Endothelial cell of umbilical vein (primary cell): Measurements from ENCODE around the gene KRT71. TPM values are rescaled to one million over a fixed set of nuclear protein-coding genes. Genes with fewer than 3 reads are reported as not detected.

Source experiments
- BruUV-seq: library from RNA; stranded (reverse); fragments of 400-500 nt; replicated peaks from 2 replicates; lab custom pipeline; 2021; lab: Mats Ljungman, UMichigan
- CTCF ChIA-PET: fragments of 300-600, 350-600 bp; sonication (Branson Sonifier 250); formaldehyde crosslinking; loops from one replicate; lab custom pipeline; 2021; ENCODE audit warnings: antibody characterized with exemption, inconsistent platforms; lab: Charles Lee
- POLR2A ChIA-PET: fragments of 300-600, 350-600 bp; sonication (Branson Sonifier 250); formaldehyde crosslinking; loops from one replicate; lab custom pipeline; 2021; ENCODE audit warnings: antibody characterized with exemption, inconsistent platforms; lab: Charles Lee
- DNase-seq: peaks from one replicate; pipeline ENCODE4 v3.0.0-alpha.2; 2011; ENCODE audit warnings: low read depth, low spot score
- FAIRE-seq: peaks from 2 replicates; lab custom pipeline; 2011; peaks lifted over from hg19 to GRCh38; lab: Jason Lieb, UNC
- H2AFZ ChIP-seq: 2 replicates; pipeline ENCODE4 v1.6.0; 2012; ENCODE audit warnings: low read depth, low read length, control low read depth, inconsistent platforms
- H3K27ac ChIP-seq: 2 replicates; pipeline ENCODE4 v1.5.1; 2011; ENCODE audit warnings: low read depth, mild to moderate bottlenecking, control low read depth, low read length, moderate library complexity; ENCODE audit not compliant: insufficient read depth
- H3K27me3 ChIP-seq, 2 experiments: 2 replicates each; pipeline versions ENCODE4 v1.6.0 to v1.6.1; 2011; ENCODE audit warnings: low read length in 2 of 2, mixed read lengths in 1 of 2; ENCODE audit not compliant: control insufficient read depth in 2 of 2, insufficient read depth in 2 of 2
- H3K36me3 ChIP-seq, 2 experiments: 2 replicates in 1 of 2; 3 replicates in 1 of 2; pipeline ENCODE4 v1.5.1; 2011; ENCODE audit warnings: low read length in 2 of 2, mild to moderate bottlenecking in 1 of 2, moderate library complexity in 1 of 2; ENCODE audit not compliant: control insufficient read depth in 2 of 2, insufficient read depth in 2 of 2; ENCODE audit errors: extremely low read depth in 1 of 2
- H3K4me1 ChIP-seq: 3 replicates; pipeline ENCODE4 v1.5.1; 2011; ENCODE audit warnings: mild to moderate bottlenecking, low read length; ENCODE audit not compliant: control insufficient read depth, insufficient read depth; ENCODE audit errors: extremely low read depth
- H3K4me2 ChIP-seq: 2 replicates; pipeline ENCODE4 v1.6.1; 2011; ENCODE audit warnings: low read length, control low read depth, mixed read lengths; ENCODE audit not compliant: insufficient read depth
- H3K4me3 ChIP-seq, 3 experiments: fragments of 200-600 bp in 1 of 3; sonication (generic), shearing (Covaris generic) in 1 of 3; replicated peaks in 1 of 3; 2 replicates each; pipeline ENCODE4 v1.5.1; 2011 to 2016; ENCODE audit warnings: control low read depth in 3 of 3, low read length in 3 of 3, mild to moderate bottlenecking in 2 of 3, inconsistent platforms in 1 of 3, low read depth in 1 of 3, moderate library complexity in 1 of 3; ENCODE audit not compliant: insufficient read depth in 1 of 3
- H3K79me2 ChIP-seq: 2 replicates; pipeline ENCODE4 v1.6.0; 2012; ENCODE audit warnings: low read length, inconsistent platforms; ENCODE audit not compliant: control insufficient read depth, insufficient read depth
- H3K9ac ChIP-seq: replicated peaks from 2 replicates; pipeline ENCODE3; 2011; ENCODE audit warnings: low read length, control low read depth; ENCODE audit not compliant: insufficient read depth; ENCODE audit errors: extremely low read depth
- H3K9me1 ChIP-seq: replicated peaks from 3 replicates; pipeline ENCODE4 v1.6.0; 2011; ENCODE audit warnings: mild to moderate bottlenecking, low read length; ENCODE audit not compliant: control insufficient read depth, insufficient read depth; ENCODE audit errors: extremely low read depth
- H3K9me3 ChIP-seq: replicated peaks from 2 replicates; pipeline ENCODE4 v1.5.1; 2012; ENCODE audit warnings: low read length, inconsistent platforms; ENCODE audit not compliant: control insufficient read depth, insufficient read depth
- H4K20me1 ChIP-seq: replicated peaks from 2 replicates; pipeline ENCODE3; 2011; ENCODE audit warnings: mild to moderate bottlenecking, low read length; ENCODE audit not compliant: control insufficient read depth, insufficient read depth; ENCODE audit errors: extremely low read depth
- EZH2 ChIP-seq: IDR thresholded peaks from 2 replicates; pipeline ENCODE4 v1.6.1; 2012; ENCODE audit warnings: borderline replicate concordance, low read depth, mild to moderate bottlenecking, moderate library complexity, low read length, inconsistent platforms; ENCODE audit not compliant: severe bottlenecking
- FOS ChIP-seq: IDR thresholded peaks from 2 replicates; pipeline ENCODE4 v1.6.1; 2011; ENCODE audit warnings: mild to moderate bottlenecking, low read length, moderate library complexity, borderline replicate concordance; ENCODE audit not compliant: insufficient read depth
- GATA2 ChIP-seq: IDR thresholded peaks from 2 replicates; pipeline ENCODE4 v1.7.0; 2011; ENCODE audit warnings: low read depth, mild to moderate bottlenecking, moderate library complexity, mixed read lengths, low read length; ENCODE audit not compliant: insufficient read length, insufficient read depth
- JUN ChIP-seq: IDR thresholded peaks from 2 replicates; pipeline ENCODE4 v1.6.1; 2011; ENCODE audit warnings: borderline replicate concordance, low read depth; ENCODE audit not compliant: insufficient read length, insufficient read depth
- MYC ChIP-seq: IDR thresholded peaks from one replicate; pipeline ENCODE4 v1.6.1; 2011; ENCODE audit warnings: mild to moderate bottlenecking, low read depth, low read length
- POLR2A ChIP-seq: IDR thresholded peaks from 2 replicates; pipeline ENCODE4 v1.6.1; 2012; ENCODE audit warnings: low read depth, mild to moderate bottlenecking, control low read depth, low read length
- POLR2AphosphoS5 ChIP-seq: IDR thresholded peaks from 2 replicates; pipeline ENCODE4 v1.6.1; 2012; ENCODE audit warnings: low read depth, mild to moderate bottlenecking, control low read depth, low read length, moderate library complexity; ENCODE audit not compliant: insufficient read depth
- dilution Hi-C: fragments of 300-500 bp; cut with MboI; formaldehyde crosslinking; loops from one replicate; pipeline ENCODE4 v1.15.0; 2019; ENCODE audit warnings: low sequenced_read_pairs; ENCODE audit not compliant: extremely low pct_ligation_motif_present
- intact Hi-C: fragments of 100-400 bp; cut with micrococcal nuclease; formaldehyde crosslinking; loops from one replicate; pipeline ENCODE4 v1.10.0; 2022
- polyA plus RNA-seq, 4 experiments: library from polyadenylated mRNA; depleted of rRNA in 3 of 4; stranded (reverse) in 3 of 4; unstranded in 1 of 4; fragments of >200 nt; gene quantifications; 2 replicates each; pipeline versions ENCODE4 v1.2.1 to v1.2.3, GENCODE V29; 2011 to 2012; ENCODE audit warnings: missing spikeins in 1 of 4
- total RNA-seq: library from RNA; stranded (reverse); gene quantifications from 2 replicates; pipeline ENCODE4 v1.2.3, GENCODE V29; 2021
- TF ChIP-seq, protein P1 (sequence below): IDR thresholded peaks from 2 replicates; pipeline ENCODE4 v1.6.1; 2011; ENCODE audit not compliant: insufficient read depth, insufficient read length
- TF ChIP-seq, protein P2 (sequence below), 2 donors: IDR thresholded peaks; 1 replicate in 1 of 2; 2 replicates in 1 of 2; pipeline ENCODE4 v1.5.1; 2011; ENCODE audit warnings: low read length in 2 of 2, mild to moderate bottlenecking in 2 of 2, moderate library complexity in 2 of 2, control low read depth in 1 of 2, inconsistent platforms in 1 of 2, low read depth in 1 of 2; ENCODE audit not compliant: insufficient read depth in 1 of 2; ENCODE audit errors: extremely low read depth in 1 of 2

KRT71 gene
- total and polyA plus RNA-seq, 2 donors (not counting 3 experiments of a cell fraction or from before 2014, with no cell fraction given): not detected

DNA sequence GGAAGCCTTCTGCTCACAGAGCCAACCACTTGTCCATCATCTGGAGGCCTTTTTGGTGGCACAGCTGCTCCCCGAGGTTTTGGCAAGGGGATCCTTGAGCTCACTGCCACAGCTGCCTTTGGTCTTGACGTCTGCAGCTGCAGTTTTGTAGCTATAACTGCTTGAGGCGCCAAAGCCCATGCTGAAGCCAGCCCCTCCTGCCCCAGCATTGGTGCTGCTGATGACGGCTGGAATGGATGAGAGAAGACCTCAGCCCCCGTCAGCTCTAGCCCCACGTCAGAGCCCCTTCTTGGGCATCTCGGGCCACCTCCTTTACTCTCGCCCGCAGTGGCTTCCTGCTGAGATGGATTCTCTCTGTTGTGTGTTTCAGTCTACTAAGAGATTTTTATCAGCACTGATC is 33.0 kb upstream of the KRT71 start:
- Histone ChIP-seq H3K4me2 (no peak overlapping the region), H3K27me3 (peaks cover 0 to 2% of the 10 kb centered on the region in 2 experiments), H3K27ac (no peak overlapping the region), H3K9ac (no peak overlapping the region), H4K20me1 (no peaks in the 10 kb centered on the region), H3K9me1 (no peaks in the 10 kb centered on the region), H3K36me3 (no peaks in the 10 kb centered on the region), H3K9me3 (no peaks in the 10 kb centered on the region), H3K79me2 (no peaks in the 10 kb centered on the region), H2AFZ (no peak overlapping the region), H3K4me3 (no peak overlapping the region), H3K4me1 (no peaks in the 10 kb centered on the region)
- CTCF ChIA-PET: interaction anchor here (1.0 to 12.3 kb wide), 5 partner anchors 9 to 294 kb away, joined by 3 to 135 read pairs (median 9); no protein-coding TSS in a partner anchor
- dilution Hi-C loops: no loop called here
- POLR2A ChIA-PET: no interaction called here
- no peak for DNase-seq
- no TSS peak for BruUV-seq
- intact Hi-C loops: no loop called here
- no peak for FAIRE-seq
- no peak for TF ChIP-seq POLR2A
- TF ChIP-seq GATA2: no peak
- no peak for TF ChIP-seq EZH2
- TF ChIP-seq FOS: no peak
- TF ChIP-seq, protein P1, sequence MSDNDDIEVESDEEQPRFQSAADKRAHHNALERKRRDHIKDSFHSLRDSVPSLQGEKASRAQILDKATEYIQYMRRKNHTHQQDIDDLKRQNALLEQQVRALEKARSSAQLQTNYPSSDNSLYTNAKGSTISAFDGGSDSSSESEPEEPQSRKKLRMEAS: no peak
- no peak for TF ChIP-seq JUN
- TF ChIP-seq, protein P2, sequence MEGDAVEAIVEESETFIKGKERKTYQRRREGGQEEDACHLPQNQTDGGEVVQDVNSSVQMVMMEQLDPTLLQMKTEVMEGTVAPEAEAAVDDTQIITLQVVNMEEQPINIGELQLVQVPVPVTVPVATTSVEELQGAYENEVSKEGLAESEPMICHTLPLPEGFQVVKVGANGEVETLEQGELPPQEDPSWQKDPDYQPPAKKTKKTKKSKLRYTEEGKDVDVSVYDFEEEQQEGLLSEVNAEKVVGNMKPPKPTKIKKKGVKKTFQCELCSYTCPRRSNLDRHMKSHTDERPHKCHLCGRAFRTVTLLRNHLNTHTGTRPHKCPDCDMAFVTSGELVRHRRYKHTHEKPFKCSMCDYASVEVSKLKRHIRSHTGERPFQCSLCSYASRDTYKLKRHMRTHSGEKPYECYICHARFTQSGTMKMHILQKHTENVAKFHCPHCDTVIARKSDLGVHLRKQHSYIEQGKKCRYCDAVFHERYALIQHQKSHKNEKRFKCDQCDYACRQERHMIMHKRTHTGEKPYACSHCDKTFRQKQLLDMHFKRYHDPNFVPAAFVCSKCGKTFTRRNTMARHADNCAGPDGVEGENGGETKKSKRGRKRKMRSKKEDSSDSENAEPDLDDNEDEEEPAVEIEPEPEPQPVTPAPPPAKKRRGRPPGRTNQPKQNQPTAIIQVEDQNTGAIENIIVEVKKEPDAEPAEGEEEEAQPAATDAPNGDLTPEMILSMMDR (IDR thresholded peaks at IDR 0.05; ENCODE audit: extremely low read depth in 1 of 2, insufficient read depth in 1 of 2, low read depth in 1 of 2, low read length in 2 of 2): no peak
- no peak for TF ChIP-seq POLR2AphosphoS5
- no peak for TF ChIP-seq MYC
